GM13976 (cell line): ENCODE measurements around the gene TTC39B.

Experiments used
- DNase-seq: peaks from one replicate; pipeline ENCODE4 v3.0.0; 2012; ENCODE audit warnings: low spot score
- CTCF ChIP-seq: IDR thresholded peaks from 2 replicates; pipeline ENCODE4 v1.5.1; 2012; ENCODE audit warnings: borderline replicate concordance, mild to moderate bottlenecking; ENCODE audit not compliant: insufficient read depth; ENCODE audit errors: extremely low read depth, missing control alignments, control extremely low read depth
- in situ Hi-C: fragments of 300-500 bp; cut with MboI; formaldehyde crosslinking; loops from one replicate; pipeline ENCODE4 v1.12.0; 2022; ENCODE audit warnings: low sequenced_read_pairs, mixed read lengths, inconsistent platforms; ENCODE audit not compliant: unreplicated experiment

The TTC39B gene

GRCh38 chr9:15154677-15155076 is 152.3 kb downstream of the TTC39B start:
- in situ Hi-C loops = no loop called here
- no peak for TF ChIP-seq CTCF
- DNase-seq = no peak

- DNase-seq = no peak
- TF ChIP-seq CTCF = no peak
- in situ Hi-C loops = no loop called here
Observed at GRCh38 chr9:15153961-15154360, 153.1 kb downstream of the TTC39B start.

GRCh38 chr9:15150939-15151338 is 156.1 kb downstream of the TTC39B start:
- DNase-seq = no peak
- TF ChIP-seq CTCF = no peak

GRCh38 chr9:15149450-15149849 is 157.6 kb downstream of the TTC39B start:
- in situ Hi-C loops = loop anchor here (25.0 kb wide), 1 partner anchor 687 kb away; no protein-coding TSS in a partner anchor
- no peak for DNase-seq
- no peak for TF ChIP-seq CTCF

More at GRCh38 chr9:15150939-15151338, 156.1 kb downstream of the TTC39B start:
- in situ Hi-C loops = no loop called here

GRCh38 chr9:15146268-15146700 is 160.7 kb downstream of the TTC39B start:
- in situ Hi-C loops = loop anchor here (25.0 kb wide), 1 partner anchor 684 kb away; no protein-coding TSS in a partner anchor
- no peak for DNase-seq
- no peak for TF ChIP-seq CTCF

- TF ChIP-seq CTCF = no peak
- in situ Hi-C loops = loop anchor here (25.0 kb wide), 1 partner anchor 682 kb away; no protein-coding TSS in a partner anchor
- no peak for DNase-seq
Observed at GRCh38 chr9:15144622-15145061, 162.4 kb downstream of the TTC39B start.
